Activated B cell treated with CpG ODN at 0.5 μM for 24 hours (primary cell): Measurements from ENCODE around the gene NXN. TPM values are rescaled to one million over a fixed set of nuclear protein-coding genes. Genes with fewer than 3 reads are reported as not detected.

ENCODE experiments used
- ATAC-seq: fragments of 200-7000 bp; cut with Tn5 transposase; one replicate; pipeline ENCODE4 v1.10.0; 2021; ENCODE audit warnings: low read depth, mild to moderate bottlenecking, moderate library complexity
- CTCF ChIA-PET: fragments of 350-600 bp; sonication (Branson Sonifier 250); formaldehyde crosslinking; loops from one replicate; lab custom pipeline; 2021; ENCODE audit warnings: antibody characterized with exemption; lab: Charles Lee
- POLR2A ChIA-PET: fragments of 350-600 bp; sonication (Branson Sonifier 250); formaldehyde crosslinking; loops from one replicate; lab custom pipeline; 2021; ENCODE audit warnings: antibody characterized with exemption; lab: Charles Lee
- DNase-seq: peaks from one replicate; pipeline ENCODE4 v3.0.0; 2022
- H3K27ac Mint-ChIP-seq: one replicate; pipeline ENCODE4 v1.8.0; 2020; ENCODE audit warnings: mixed read lengths
- H3K27me3 Mint-ChIP-seq: one replicate; pipeline ENCODE4 v1.8.0; 2021; ENCODE audit warnings: mixed read lengths
- H3K36me3 Mint-ChIP-seq: one replicate; pipeline ENCODE4 v1.8.0; 2021; ENCODE audit warnings: low read depth, mixed read lengths
- H3K4me1 Mint-ChIP-seq: one replicate; pipeline ENCODE4 v1.8.0; 2021; ENCODE audit warnings: mixed read lengths
- H3K4me3 Mint-ChIP-seq: one replicate; pipeline ENCODE4 v1.8.0; 2020; ENCODE audit warnings: mild to moderate bottlenecking, mixed read lengths
- H3K9me3 Mint-ChIP-seq: one replicate; pipeline ENCODE4 v1.8.0; 2020; ENCODE audit warnings: mixed read lengths
- intact Hi-C: fragments of 100-400 bp; cut with micrococcal nuclease; formaldehyde crosslinking; loops from one replicate; pipeline ENCODE4 v1.15.1; 2024
- total RNA-seq: library from RNA; stranded (reverse); gene quantifications from 2 replicates; pipeline ENCODE4 v1.2.3, GENCODE V29; 2022
- TF ChIP-seq, protein P1 (sequence below): fragments of 200-600 bp; IDR thresholded peaks from one replicate; pipeline ENCODE4 v1.8.0; 2022; ENCODE audit warnings: antibody characterized with exemption, mild to moderate bottlenecking

The NXN gene
- total RNA-seq, 1 donor from 2014 or later, result 0.22 TPM

DNA sequence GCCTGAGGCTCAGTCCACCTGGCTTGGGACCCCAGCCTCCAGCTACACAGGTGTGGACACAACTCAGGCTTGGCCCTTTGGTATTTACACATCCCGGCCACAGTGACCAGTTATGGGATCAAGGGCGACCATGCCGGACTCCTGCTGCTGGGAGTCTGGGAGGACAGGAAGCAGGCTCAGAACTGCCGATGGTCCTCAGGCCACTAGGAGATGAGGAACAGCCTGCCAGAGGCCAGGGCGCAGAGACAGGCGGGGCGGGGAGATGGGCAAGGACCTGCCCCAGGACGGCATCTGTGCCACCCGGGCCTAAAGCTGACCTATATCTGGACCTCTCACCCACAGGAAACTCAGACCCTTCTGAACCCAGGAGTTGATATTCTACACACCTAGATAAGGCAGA, 12.5 kb downstream of the NXN start:
- CTCF ChIA-PET, result no interaction called here
- H3K27me3 Mint-ChIP-seq, result peaks cover 19% of the 10 kb centered on the region

DNA sequence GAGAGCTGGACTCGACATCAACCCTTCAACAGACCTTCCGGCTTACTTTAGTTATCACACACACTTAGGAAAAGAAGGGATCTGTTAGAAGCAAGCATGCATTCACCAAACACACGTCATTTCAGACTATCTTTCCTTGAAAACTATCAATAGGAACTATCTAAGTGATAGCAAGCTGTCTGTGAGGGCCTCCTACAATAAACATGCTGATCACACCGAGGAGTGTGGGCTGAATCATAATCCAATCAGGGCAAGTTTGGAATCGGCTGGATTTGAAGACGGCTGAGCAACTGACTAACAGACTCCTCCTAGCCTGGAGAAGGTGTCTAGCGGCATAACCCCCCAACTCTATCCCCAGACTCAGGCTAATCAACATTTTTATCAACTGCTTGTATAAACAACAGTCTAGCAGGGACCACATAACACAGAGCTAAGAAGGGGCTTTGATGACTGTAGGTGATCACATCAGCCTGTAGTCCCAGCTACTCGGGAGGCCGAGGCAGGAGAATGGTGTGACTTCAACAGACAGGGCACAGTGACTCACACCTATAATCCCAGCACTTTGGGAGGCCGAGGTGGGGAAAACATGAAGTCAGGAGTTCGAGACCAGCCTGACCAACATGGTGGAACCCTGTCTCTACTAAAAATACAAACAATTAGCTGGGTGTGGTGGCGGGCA, 14.1 kb downstream of the NXN start:
- ChIA-PET CTCF (no interaction called here), POLR2A (no interaction called here)
- Mint-ChIP-seq H3K27me3 (peaks cover 24% of the 10 kb centered on the region), H3K4me3 (no peak overlapping the region), H3K27ac (no peak overlapping the region), H3K9me3 (no peaks in the 10 kb centered on the region), H3K4me1 (no peaks in the 10 kb centered on the region), H3K36me3 (no peaks in the 10 kb centered on the region)
- DNase-seq (no peak), ATAC-seq (no peak)
- intact Hi-C loops, result no loop called here
- TF ChIP-seq, protein P1, sequence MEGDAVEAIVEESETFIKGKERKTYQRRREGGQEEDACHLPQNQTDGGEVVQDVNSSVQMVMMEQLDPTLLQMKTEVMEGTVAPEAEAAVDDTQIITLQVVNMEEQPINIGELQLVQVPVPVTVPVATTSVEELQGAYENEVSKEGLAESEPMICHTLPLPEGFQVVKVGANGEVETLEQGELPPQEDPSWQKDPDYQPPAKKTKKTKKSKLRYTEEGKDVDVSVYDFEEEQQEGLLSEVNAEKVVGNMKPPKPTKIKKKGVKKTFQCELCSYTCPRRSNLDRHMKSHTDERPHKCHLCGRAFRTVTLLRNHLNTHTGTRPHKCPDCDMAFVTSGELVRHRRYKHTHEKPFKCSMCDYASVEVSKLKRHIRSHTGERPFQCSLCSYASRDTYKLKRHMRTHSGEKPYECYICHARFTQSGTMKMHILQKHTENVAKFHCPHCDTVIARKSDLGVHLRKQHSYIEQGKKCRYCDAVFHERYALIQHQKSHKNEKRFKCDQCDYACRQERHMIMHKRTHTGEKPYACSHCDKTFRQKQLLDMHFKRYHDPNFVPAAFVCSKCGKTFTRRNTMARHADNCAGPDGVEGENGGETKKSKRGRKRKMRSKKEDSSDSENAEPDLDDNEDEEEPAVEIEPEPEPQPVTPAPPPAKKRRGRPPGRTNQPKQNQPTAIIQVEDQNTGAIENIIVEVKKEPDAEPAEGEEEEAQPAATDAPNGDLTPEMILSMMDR, result no peak

More for the DNA sequence above, 12.5 kb downstream of the NXN start:
- Mint-ChIP-seq H3K27ac (no peak overlapping the region), H3K4me3 (no peak overlapping the region), H3K9me3 (no peaks in the 10 kb centered on the region), H3K36me3 (no peaks in the 10 kb centered on the region), H3K4me1 (no peaks in the 10 kb centered on the region)
- intact Hi-C loops, result no loop called here
- no peak for DNase-seq
- TF ChIP-seq, protein P1, result no peak
- ATAC-seq, result no peak
- POLR2A ChIA-PET, result no interaction called here

DNA sequence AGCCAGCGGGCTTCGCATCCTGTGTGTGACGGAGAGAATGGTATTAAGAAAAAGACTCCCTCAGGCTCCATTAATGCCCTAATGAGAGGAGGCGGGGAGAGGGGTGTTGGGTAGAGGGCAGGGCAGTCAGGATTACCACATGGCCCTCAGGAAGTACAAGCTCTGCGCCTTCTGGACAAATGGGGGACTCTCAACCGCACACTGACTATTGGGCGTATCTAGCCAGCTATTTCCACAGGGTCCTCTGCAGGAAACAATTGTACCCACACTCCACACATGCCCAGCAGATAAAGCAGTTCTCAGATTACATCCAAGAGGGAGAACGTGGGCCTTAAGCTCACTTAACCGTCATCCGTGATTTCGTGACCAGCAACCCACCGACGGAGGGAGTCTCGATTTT, 14.7 kb downstream of the NXN start:
- no peak for DNase-seq
- no peak overlapping the region for H3K27ac Mint-ChIP-seq
- ChIA-PET CTCF (no interaction called here), POLR2A (no interaction called here)
- H3K4me1 Mint-ChIP-seq, result no peaks in the 10 kb centered on the region
- intact Hi-C loops, result no loop called here
- no peak overlapping the region for H3K4me3 Mint-ChIP-seq
- H3K36me3 Mint-ChIP-seq, result no peaks in the 10 kb centered on the region
- TF ChIP-seq, protein P1, result no peak
- H3K9me3 Mint-ChIP-seq, result no peaks in the 10 kb centered on the region
- ATAC-seq, result no peak
- peaks cover 18% of the 10 kb centered on the region for H3K27me3 Mint-ChIP-seq

DNA sequence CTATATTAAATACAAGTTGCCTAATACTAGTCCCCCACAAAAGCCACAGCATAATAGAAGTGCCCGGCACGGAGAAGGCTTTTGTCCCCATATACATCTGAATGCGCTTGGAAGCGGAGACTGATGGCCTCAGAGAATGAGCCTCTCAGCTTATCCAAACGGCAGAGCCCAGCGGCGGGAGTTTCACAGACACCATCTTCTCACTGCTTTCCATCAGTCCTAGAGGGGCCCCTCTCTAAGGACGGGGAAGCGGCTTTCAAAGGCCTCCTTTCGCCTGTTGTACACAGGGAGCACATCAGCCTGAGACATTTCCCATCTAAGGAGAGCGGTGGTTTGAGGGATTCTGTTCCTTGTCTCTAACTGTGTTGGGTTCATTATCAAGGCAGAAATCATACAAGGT, 16.9 kb downstream of the NXN start:
- no peak for ATAC-seq

DNA sequence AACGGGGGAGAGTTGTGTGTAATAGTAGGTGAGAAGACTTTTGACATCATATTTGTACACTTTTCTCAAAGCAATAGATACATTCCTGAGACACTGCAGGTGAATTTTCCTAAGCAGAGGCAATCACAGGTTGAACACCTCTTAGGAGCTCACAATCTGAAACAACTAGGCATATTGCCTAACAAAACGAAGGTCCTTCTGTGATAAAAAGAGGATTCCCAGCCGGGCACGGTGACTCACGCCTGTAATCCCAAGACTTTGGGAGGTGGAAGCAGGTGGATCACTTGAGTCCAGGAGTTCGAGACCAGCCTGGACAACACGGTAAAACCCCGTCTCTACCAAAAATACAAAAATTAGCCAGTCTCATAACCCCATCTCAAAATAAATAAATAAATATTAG, 17.4 kb downstream of the NXN start:
- H3K27ac Mint-ChIP-seq, result no peak overlapping the region

More for the DNA sequence above, 16.9 kb downstream of the NXN start:
- no peak overlapping the region for H3K27ac Mint-ChIP-seq
- intact Hi-C loops, result no loop called here
- H3K36me3 Mint-ChIP-seq, result no peaks in the 10 kb centered on the region
- H3K4me1 Mint-ChIP-seq, result no peaks in the 10 kb centered on the region
- ChIA-PET POLR2A (no interaction called here), CTCF (no interaction called here)
- no peak overlapping the region for H3K4me3 Mint-ChIP-seq
- TF ChIP-seq, protein P1, result no peak
- DNase-seq, result no peak
- H3K27me3 Mint-ChIP-seq, result peaks cover 16% of the 10 kb centered on the region
- H3K9me3 Mint-ChIP-seq, result no peaks in the 10 kb centered on the region

More for the DNA sequence above, 17.4 kb downstream of the NXN start:
- TF ChIP-seq, protein P1, result no peak
- Mint-ChIP-seq H3K9me3 (no peaks in the 10 kb centered on the region), H3K27me3 (peaks cover 16% of the 10 kb centered on the region), H3K4me3 (no peak overlapping the region), H3K36me3 (no peaks in the 10 kb centered on the region), H3K4me1 (no peaks in the 10 kb centered on the region)
- CTCF ChIA-PET, result no interaction called here
- intact Hi-C loops, result no loop called here
- DNase-seq (no peak), ATAC-seq (no peak)
- POLR2A ChIA-PET, result no interaction called here
